Ecto neural progenitor cell (in vitro differentiated cells): ENCODE measurements around the gene CARD19.
"Not testable (repeated sequence)": the region's sequence is repeated elsewhere in the genome, so short reads cannot be mapped to it uniquely, and the experiment has no call there.

ENCODE experiments used
- DNase-seq: peaks from one replicate; pipeline ENCODE4 v3.0.0-alpha.2; 2018; ENCODE audit warnings: low spot score

Gene CARD19

DNA sequence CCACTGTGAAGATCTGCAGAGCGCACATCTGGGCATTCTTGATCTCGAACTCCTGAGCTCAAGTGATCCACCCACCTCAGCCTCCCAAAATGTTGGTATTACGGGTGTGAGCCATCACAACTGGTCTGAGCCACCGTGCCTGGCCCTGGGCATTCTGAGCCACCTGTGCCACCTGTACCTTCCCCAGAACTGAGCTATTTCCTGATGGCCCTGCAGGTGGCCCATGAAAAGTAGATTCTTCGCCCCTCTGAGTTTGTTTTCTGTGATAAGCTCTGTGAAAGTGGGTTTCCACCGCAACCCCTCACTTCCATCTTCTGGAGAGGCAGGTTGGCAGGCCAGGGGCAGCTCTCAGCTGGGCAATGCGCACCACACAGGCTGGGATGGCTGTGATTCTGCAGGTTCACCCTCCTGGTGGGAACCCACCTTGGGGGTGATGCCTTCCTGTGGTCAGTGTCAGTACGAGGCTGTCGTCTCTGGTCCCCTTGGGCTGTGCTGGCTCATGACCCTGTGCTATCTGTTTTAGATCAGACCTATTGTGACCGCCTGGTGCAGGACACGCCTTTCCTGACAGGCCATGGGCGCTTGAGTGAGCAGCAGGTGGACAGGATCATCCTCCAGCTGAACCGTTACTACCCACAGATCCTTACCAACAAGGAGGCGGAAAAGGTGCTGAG lies 11.3 kb downstream of the CARD19 start:
- no peak for DNase-seq

DNA sequence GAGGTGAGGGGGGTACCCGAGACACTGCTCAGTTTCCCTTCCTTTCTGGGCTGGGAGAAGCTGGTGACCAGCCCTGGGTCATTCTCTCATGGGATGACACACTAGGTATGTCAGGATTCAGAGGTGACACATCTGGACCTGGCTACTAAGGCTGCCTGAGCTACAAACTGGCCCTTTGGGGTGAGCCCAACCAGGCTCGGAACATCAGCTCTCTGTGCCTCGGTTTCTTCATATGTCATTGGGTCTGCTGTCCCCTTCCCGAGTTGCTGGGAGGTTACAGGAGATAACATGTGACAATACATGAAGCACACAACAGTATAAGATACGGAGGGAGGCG lies 11.8 kb downstream of the CARD19 start:
- no peak for DNase-seq

DNA sequence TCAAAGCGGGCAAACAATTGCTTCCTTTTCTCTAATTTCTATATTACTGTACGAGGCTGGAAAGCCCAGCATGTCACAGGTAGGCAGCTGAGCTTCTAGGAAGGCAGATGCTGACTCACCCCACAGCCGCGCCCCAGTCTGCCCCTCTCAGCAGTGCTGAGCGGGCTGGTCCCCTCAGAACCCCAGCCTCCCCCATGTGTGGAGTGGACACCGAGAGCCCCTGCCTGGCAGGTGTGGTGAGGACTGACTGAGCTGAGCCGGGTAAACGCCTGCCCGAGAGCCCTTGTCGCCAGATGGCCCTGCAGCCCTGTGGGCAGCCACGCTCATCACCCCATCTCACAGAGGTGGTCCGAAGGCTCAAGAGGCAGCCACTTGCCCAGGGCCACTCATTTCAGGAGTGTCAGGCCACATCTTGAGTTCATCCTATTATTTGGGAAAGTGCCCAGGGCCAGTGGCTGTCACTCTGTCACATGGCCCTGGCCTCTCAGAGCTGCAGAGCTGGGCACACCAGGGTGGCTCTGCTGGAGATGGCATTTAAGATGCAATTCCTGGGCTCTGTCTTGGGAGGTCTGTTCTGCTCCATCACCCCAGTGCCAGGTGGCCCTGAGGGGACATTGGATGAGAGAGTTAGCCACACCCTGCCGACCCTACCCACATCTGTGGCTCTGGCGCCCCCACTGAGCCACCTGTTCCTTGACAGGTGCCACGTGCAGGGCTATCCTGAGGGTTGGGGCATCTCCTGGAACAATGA lies 12.4 kb downstream of the CARD19 start:
- no peak for DNase-seq

DNA sequence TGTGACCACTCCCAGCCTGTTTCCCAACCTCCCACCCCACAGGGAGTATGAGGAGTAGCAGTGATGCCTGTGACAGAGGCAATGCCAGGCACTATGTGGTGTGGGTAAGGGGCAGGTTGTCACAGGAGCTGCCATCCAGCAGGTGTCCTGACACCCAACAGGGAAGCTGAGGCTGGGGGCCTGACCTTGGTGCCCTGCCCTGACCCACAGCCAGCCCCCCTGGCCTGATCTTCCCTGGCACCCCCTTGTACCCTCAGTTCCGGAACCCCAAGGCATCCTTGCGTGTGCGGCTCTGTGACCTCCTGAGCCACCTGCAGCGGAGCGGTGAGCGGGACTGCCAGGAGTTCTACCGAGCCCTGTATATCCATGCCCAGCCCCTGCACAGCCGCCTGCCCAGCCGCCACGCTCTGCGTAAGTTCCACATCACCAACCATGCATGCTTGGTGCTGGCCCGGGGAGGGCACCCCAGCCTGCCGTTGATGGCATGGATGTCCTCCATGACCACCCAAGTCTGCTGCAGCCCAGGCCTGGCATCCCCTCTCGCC lies 14.4 kb downstream of the CARD19 start:
- no peak for DNase-seq

DNA sequence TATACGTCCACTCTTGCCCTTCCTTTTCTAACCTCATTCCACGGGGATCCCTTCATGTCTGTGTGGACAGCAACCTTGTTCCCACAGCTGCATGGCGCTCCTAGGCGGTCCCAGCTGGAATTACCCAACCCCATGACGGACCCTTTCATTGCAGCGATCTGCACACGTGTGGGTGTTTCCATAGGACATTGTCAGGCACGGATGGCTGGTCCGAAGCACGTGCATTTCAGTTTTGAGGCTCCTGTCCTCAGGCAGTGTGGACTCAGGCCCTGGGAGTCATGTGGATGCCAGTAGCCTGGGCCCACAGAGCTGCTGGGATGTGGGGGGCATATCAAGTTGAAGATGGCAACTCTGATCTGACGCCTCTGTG lies 15.0 kb downstream of the CARD19 start:
- no peak for DNase-seq

DNA sequence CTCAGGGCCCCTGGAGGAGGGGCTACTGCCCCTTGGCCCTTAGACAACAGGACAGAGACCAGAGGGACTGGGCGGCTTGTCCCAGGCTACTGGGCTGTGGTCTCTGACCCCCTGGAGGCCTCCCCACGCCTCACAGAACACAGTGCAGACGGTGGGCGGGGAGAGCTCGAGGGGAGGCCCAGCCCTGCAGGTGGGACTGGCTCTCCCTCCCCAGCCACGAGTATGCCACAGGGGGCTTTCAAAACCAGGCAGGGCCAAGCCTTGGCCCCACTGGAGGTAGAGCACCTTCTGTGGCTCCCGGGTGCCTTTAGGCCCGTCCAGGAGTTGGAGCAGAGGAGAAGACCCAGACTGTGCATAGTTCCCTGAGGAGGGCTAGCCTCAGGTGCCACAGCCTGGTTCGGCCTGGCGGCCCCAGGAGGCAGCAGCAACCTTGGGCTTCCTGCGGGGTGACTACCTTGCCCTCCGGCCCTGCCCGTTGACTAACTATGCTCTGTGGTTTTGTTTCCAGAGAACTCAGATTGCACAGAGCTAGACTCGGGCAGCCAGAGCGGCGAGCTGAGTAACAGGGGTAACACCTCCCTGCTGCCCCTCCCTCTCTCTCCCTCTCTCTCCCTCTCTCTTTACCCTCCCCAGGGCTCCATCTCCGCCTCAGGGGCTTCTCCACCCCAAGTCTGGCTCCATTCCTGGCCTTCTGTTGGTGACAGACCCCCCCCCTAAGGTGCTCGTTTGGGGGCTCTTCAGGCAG lies 15.5 kb downstream of the CARD19 start:
- DNase-seq = no peak

DNA sequence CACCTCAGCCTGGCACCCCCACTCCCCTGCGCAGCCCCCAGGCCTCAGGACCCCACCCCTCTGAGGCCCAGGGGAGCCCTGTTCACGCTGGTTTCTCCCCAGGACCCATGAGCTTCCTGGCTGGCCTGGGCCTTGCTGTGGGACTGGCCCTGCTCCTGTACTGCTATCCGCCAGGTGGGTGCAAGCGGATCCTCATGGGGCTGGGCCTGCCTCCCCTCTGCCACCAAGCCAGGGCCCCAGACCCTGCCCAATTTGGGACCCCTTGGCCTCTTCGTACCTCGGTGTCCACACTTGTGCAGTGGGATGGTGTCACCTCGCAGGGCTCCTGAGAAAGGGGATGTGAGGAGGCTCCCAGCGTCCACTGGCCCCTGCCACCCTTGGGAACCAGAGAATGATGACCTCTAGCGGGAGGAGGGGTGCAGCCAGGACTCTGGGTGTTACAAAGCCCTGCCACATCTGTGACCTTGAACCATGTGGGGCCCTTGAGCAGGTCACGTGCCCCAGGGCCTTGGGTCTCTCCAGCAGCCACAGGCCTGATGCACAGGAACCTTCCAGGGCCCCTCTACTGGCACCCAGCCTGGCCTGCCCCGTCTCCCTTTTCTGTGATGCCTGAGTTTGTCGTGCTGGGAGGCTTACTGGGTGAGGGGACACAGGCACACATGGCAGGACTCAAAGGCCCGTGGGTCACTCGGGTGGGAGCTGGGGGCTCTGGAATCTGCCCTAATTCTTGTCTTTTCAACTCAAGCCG lies 16.3 kb downstream of the CARD19 start:
- DNase-seq = no peak

DNA sequence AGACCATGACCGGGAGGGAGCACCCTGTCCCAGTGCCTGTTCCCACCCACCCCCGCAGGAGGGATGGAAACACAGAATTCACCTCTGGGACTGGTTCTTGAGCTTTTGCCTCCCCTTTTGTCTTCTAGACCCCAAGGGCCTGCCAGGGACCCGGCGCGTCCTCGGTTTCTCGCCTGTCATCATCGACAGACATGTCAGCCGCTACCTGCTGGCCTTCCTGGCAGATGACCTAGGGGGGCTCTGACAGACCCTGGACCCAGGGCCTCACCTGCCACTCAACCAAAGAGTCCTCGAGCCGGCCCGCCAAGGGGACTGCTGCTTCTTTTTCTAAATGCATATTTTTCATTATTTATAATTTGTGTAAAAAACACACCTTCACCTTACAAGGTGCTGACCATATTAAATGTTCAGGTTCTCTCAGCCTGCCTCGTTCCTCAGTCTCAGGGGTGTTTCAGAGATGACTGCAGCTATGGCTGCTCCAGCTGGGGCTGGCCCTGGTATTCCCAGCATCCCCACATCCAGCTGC lies 16.9 kb downstream of the CARD19 start:
- DNase-seq = no peak

DNA sequence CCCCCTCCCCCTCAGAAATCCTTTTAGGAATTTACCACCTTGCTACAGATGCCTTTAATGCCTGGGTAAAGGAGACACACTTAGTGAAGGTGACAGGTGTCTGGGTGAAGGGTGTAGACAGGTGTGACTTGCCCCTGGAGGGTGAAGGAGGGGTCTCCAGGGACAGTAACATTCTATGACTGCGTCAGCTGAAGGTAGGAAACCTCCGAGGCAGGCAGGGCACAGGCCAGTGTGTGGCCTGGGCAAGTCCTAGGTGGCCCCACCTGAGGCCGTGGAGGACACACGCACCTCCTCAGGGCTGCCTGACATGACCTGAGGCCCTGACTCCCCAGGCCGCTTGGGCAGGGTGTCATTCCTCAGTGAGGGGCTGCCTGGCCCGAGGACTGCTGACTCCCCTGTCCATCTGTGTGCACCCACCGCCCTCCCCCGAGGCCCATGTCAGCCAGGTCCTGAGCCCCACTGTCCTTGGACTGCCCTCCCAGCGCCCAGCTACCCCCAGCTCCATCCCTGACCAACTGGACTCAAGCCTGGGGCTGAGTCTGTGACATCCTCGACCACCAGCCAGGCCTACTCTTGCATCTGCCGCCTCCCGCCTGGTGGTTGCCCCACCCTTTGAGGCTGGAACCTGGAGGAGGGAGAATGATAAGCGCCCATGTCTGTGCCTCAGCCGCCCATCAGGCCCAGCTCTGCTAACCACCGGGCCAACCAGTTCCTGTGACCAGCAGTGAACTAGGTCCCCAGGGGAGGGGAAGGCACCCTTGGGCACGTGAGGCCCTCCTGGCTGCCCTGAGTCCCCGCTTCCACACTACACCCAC lies 18.4 kb downstream of the CARD19 start:
- DNase-seq = no peak

DNA sequence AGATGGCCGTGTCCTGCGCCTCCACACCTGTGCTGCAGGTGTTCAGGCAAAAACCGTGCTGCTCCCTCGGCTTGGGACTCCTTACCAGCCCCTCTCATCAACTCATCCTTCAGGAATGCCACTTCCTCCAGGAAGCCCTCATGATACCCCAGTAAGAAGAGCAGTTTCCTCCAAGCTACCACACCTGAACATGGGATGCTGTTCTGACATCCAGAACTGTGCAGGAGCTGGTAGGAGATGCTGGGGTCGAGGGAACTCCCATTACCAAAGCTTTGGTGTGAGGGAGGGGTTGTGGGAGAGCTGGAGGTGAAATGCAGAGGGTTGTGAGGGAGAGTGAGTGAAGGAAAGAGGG lies 18.9 kb downstream of the CARD19 start:
- no peak for DNase-seq

DNA sequence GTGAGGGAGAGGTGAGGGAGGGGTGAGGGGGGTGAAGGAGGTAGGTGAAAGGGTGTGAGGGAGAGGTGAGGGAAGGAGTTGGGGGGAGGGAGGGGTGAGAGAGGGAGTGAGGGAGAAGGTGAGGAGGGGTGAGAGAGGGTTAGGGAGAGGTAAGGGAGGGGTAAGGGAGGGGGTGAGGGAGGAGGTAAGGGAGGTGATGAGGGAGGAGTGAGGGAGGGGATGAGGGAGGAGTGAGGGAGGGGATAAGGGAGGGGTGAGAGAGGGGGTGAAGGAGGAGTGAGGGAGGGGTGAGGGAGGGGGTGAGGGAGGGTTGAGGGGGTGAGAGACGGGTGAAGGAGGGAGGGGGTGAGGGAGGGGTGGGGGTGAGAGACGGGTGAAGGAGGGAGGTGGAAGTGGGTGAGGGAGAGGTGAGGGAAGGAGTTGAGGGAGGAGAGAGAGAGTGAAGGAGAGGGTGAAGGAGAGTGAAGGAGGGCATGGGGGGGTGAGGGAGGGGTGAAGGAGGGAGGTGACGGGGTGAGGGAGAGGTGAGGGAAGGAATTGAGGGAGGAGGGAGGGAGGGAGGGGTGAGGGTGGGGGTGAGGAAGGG lies 19.6 kb downstream of the CARD19 start:
- DNase-seq = no peak

DNA sequence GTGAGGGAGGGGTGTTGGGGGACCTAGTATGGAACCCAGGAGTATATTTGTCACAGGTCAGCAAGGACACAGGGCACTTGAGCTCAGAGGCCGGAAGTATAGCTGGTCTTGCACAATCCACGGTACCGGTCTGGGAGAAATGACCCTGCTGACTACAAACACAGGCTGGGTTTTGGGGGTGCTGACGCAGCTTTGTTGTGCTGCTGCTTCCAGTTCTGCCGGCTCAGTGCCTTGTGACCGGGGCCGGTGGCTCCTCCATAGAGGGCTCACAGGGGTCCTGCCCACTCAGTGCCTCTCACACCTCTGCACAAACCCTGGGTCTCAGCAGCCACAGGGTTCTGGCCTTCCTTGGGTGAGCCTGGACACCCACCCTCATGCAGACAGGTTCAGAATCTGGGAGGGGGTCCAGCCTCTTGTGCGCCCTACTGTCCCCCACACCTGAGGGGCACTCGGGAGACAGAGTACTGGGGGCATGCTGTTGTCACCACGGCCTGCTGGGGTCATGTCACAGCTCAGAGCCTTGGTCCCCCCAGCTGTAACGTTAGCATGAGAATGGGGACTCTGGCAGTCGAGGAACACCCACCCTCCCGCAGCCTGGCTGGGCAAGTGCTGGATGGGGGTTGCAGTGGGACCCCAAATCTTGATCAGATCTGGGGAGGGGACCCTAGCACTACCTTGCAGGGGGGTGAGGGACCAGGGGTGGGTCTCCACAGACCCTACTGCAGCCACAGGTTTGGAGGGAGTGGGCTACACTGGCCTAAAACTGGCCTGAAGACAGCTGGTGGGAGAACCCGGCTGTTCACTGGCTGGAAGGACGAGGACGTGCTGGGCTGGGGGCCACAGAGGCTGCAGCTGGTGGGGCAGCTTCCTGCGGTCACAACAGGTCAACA lies 20.3 kb downstream of the CARD19 start:
- no peak for DNase-seq

DNA sequence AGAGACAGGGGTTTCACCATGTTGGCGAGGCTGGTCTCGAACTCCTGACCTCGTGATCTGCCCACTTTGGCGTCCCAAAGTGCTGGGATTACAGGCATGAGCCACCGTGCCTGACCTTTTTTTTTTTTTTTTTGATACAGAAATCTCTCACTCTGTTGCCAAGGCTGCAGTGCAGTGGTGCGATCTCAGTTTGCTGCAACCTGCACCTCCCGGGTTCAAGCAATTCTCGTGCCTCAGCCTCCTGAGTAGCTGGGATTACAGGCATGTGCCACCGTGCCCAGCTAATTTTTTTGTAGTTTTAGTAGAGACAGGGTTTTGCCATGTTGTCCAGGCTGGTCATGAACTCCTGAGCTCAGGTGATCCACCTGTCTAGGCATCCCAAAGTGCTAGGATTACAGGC lies 21.5 kb downstream of the CARD19 start:
- not testable (repeated sequence) for DNase-seq

DNA sequence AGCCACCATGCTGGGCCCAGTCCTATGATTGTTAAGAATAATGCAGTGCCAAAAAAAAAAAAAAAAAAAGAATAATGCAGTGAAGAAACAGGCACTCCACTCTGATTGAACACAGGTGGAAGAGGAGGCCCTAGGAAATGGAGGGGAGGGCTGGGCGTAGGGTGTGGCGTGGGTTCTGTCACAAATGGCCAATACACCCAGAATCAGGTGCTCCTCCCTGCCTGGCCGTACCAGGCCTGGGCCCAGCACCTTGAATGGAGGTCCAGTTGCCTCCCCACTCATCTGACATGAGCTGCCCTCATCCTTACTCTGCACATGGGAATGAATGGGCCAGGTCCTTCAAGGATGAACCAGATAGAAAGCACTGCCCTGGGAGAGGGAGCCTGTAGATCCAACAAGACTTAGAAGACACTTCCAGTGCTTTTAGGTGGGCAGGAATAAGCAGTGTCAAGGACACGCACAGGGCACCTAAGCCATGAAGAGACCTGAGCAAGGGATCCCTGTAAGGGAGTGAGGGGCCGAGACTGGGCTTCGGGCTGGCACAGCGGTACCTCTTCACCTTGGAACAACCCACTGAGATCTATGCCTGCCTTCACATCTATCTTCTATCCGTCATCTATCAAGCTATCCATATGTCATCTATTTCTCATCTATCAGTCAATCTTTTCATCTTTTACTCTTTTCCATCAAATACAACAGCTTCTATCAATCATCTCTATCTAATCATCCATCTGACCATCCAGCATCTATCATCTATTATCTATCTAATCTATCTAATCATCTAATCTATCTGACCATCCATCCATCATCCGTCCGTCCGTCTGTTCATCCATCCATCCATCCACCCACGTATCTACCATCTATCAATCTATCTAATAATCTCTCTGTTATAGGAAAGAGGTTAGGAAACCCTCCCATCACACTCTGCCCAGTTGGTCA lies 22.2 kb downstream of the CARD19 start:
- DNase-seq = no peak

DNA sequence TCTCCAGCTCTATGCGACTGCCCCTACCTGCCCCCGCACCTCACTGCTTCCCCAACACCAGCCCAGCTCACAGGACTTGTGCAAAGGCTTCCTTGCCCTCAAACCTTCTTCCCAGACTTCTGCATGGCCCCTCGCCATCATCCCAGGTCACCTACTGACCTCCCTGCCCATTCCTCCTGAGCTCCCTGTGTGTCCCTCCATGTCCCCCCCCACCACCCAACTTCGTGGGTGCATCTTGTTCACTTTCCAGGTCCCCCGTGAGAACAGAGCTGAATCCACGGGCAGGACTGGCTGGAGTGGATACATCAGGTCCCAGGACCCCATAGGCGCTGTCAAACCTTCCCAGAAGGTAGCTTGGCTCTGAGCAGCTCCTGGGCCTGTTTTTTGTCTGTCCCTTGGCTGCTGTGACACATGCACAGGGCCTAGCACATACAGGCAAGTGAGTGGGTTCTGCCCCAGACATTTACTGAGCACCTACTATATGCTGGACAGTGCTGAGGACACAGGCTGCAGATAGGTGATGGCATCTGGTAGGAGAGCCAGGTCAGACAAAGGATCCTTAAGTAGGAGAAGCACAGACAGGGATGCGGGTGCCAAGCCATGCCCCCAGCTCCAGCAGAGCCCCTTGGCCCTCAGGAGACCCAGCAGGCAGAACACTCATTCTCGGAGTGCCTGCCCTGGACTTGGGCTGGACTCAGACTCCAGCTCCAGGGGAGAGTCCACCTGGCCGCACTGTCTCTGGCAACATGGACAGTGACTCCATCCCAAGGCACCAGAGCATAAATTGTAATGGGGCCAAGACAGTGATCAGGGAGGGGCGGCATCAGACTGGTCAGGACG lies 23.1 kb downstream of the CARD19 start:
- no peak for DNase-seq

DNA sequence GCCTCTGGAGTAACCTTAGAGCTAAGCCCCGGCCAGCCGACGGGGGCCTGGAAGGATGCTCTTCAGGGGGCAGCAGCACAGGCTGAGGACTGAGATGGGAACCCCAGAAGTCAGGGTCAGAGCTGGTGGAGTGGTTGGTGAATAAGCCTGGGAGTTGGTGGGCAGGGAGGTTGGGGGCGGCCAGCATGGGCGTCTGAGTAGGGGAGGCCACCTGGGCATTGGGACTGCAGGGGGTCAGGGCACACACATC lies 23.6 kb downstream of the CARD19 start:
- no peak for DNase-seq

DNA sequence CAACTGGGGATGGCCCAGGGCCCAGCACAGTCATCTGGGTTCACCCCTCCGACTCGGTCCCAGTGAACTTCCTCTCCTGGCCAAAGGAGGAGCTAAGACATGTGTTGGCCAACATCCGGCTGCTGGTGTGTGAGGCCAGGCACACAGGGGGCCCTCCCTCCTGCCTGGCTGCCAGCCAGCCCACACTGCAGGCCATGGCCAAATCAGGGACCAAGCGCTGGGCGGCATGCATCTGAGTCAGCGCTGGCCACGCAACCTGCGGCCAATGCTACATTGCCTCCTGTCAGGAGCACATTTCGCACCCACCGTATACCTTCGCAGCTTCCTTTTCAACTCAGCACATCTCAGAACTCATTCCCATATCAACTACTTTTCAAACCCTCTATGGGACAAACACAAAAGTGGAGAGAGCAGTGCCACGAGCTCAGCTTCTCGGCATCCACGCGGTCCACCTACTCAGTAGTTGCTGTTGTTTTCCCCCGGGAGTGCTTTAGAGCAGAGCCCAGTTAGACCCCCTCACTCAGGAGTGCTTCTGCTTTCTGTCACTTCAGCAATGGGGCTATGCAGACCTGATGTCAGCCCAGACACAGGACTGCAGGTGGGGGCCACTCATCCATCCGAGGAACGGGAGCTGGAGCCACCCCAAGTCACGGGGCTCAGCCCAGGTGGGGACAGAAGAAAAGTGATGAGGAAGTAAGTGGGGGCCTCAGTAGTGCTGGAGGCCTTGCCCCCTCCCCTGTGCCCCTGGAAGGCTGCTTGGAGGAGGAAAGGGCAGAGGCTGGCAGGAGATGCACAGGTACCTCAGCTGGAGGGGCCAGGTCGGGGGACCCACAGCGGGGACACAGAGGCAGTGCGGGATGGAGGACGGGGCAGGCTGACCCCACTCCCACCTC lies 24.2 kb downstream of the CARD19 start:
- DNase-seq = no peak
